ENCODE measurements around the gene AK1. TPM values are rescaled to one million over a fixed set of nuclear protein-coding genes. Genes with fewer than 3 reads are reported as not detected.
A peak's percentile ranks its signal among the peaks of the same experiment; 100 is the strongest.

Gene AK1
- total and polyA plus RNA-seq, 2 donors (not counting 3 experiments of a cell fraction or from before 2014, with no cell fraction given), result 115 to 148 TPM

DNA sequence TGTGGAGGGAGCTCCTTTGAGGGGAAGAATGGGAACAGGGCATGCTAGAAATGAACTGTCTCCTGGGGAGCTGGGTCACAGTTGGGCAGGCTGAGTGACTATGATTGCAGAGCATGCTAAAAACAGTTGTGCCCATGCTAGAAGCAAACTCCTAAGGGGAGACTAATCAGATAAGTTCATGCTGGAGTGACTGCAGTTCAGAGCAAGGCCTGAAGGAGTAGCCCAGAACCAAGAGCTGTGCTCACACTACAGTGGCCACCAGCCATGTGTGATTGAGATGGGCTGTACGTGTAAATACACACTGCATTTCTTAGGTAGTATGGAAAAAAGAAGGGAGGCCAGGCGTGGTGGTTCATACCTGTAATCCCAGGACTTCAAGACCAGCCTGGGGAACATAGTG is 10.3 kb upstream of the AK1 start:
- peaks cover 8 to 28% of the 10 kb centered on the region in 2 experiments for H3K36me3 ChIP-seq (ENCODE audit: control insufficient read depth in 2 of 2, extremely low read depth in 1 of 2, insufficient read depth in 2 of 2, low read length in 2 of 2)
- POLR2A ChIA-PET, result no interaction called here

DNA sequence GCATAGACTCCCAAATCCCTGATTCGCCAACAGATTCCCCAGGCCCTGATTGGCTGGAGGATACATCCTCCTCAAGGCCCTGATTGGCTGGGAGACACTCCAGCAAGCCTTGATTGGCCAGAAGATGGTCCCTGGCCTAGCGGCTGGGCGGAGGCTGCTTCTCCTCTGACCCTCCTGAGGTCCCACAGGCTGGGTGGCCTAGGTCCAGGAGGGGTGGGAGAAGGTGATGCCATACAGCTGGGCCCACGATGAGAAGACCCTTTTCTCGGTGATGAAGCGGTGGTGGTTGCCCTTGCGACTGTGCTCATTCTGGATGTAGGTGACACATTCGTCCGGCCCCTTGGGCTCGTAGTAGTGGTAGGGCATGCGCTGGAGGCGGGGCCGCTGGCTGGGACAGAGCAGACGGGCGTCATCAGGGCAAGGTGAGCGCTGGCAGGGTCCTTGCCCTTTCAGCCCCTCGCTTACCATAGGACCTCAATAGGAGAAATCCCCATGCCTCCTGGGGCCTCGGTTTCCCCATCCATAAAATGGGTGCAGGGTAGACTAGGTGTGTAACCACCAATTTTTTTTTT is 9.0 kb upstream of the AK1 start:
- Histone ChIP-seq H3K4me1 (ENCODE audit: control insufficient read depth, extremely low read depth, insufficient read depth, low read length) (peaks cover 8% of the 10 kb centered on the region), H2AFZ (ENCODE audit: low read depth, low read length) (no peak overlapping the region), H3K27me3 (ENCODE audit: control insufficient read depth in 2 of 2, insufficient read depth in 2 of 2, low read length in 2 of 2) (no peaks in the 10 kb centered on the region), H3K9me3 (replicated peaks; ENCODE audit: control insufficient read depth, insufficient read depth, low read length) (no peaks in the 10 kb centered on the region), H3K9ac (replicated peaks; ENCODE audit: extremely low read depth, insufficient read depth, low read length) (no peak overlapping the region), H3K27ac (ENCODE audit: insufficient read depth, low read depth, low read length) (no peak overlapping the region), H3K79me2 (ENCODE audit: control insufficient read depth, insufficient read depth, low read length) (no peaks in the 10 kb centered on the region), H3K4me2 (ENCODE audit: insufficient read depth, low read length) (no peak overlapping the region), H3K9me1 (replicated peaks; ENCODE audit: control insufficient read depth, extremely low read depth, insufficient read depth, low read length) (no peaks in the 10 kb centered on the region), H3K4me3 (replicated peaks in 1 of 3; ENCODE audit: insufficient read depth in 1 of 3, low read depth in 1 of 3, low read length in 3 of 3) (no peak overlapping the region), H3K36me3 (ENCODE audit: control insufficient read depth in 2 of 2, extremely low read depth in 1 of 2, insufficient read depth in 2 of 2, low read length in 2 of 2) (peaks cover 8 to 26% of the 10 kb centered on the region in 2 experiments), H4K20me1 (replicated peaks; ENCODE audit: control insufficient read depth, extremely low read depth, insufficient read depth, low read length) (no peaks in the 10 kb centered on the region)
- no peak for DNase-seq (ENCODE audit: low read depth, low spot score)
- BruUV-seq (replicated peaks), result no TSS peak
- TF ChIP-seq FOS (IDR thresholded peaks at IDR 0.05; ENCODE audit: borderline replicate concordance, insufficient read depth, low read length), result no peak
- no peak for TF ChIP-seq GATA2 (IDR thresholded peaks at IDR 0.05; ENCODE audit: insufficient read depth, insufficient read length, low read depth, low read length)
- no peak for TF ChIP-seq MYC (IDR thresholded peaks at IDR 0.05; ENCODE audit: low read depth, low read length)
- no peak for TF ChIP-seq POLR2AphosphoS5 (IDR thresholded peaks at IDR 0.05; ENCODE audit: insufficient read depth, low read depth, low read length)
- no peak for TF ChIP-seq EZH2 (IDR thresholded peaks at IDR 0.05; ENCODE audit: borderline replicate concordance, low read depth, low read length, severe bottlenecking)
- TF ChIP-seq, protein P1, sequence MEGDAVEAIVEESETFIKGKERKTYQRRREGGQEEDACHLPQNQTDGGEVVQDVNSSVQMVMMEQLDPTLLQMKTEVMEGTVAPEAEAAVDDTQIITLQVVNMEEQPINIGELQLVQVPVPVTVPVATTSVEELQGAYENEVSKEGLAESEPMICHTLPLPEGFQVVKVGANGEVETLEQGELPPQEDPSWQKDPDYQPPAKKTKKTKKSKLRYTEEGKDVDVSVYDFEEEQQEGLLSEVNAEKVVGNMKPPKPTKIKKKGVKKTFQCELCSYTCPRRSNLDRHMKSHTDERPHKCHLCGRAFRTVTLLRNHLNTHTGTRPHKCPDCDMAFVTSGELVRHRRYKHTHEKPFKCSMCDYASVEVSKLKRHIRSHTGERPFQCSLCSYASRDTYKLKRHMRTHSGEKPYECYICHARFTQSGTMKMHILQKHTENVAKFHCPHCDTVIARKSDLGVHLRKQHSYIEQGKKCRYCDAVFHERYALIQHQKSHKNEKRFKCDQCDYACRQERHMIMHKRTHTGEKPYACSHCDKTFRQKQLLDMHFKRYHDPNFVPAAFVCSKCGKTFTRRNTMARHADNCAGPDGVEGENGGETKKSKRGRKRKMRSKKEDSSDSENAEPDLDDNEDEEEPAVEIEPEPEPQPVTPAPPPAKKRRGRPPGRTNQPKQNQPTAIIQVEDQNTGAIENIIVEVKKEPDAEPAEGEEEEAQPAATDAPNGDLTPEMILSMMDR (IDR thresholded peaks at IDR 0.05; ENCODE audit: extremely low read depth in 1 of 2, insufficient read depth in 1 of 2, low read depth in 1 of 2, low read length in 2 of 2), result no peak
- no peak for TF ChIP-seq JUN (IDR thresholded peaks at IDR 0.05; ENCODE audit: borderline replicate concordance, insufficient read depth, insufficient read length, low read depth)
- TF ChIP-seq, protein P2, sequence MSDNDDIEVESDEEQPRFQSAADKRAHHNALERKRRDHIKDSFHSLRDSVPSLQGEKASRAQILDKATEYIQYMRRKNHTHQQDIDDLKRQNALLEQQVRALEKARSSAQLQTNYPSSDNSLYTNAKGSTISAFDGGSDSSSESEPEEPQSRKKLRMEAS (IDR thresholded peaks at IDR 0.05; ENCODE audit: insufficient read depth, insufficient read length), result no peak
- TF ChIP-seq POLR2A (IDR thresholded peaks at IDR 0.05; ENCODE audit: low read depth, low read length), result no peak
- FAIRE-seq, result no peak
- intact Hi-C loops (cut with micrococcal nuclease), result no loop called here
- ChIA-PET CTCF (interaction anchor here (1.4 kb wide), 1 partner anchor 35 kb away, joined by 3 read pairs; no protein-coding TSS in a partner anchor), POLR2A (no interaction called here)
- dilution Hi-C loops (cut with MboI; ENCODE audit: extremely low pct_ligation_motif_present, low sequenced_read_pairs), result no loop called here

More for the DNA sequence above, 10.3 kb upstream of the AK1 start:
- H3K4me1 ChIP-seq (ENCODE audit: control insufficient read depth, extremely low read depth, insufficient read depth, low read length), result peaks cover 3% of the 10 kb centered on the region
- H3K9me3 ChIP-seq (replicated peaks; ENCODE audit: control insufficient read depth, insufficient read depth, low read length), result no peaks in the 10 kb centered on the region
- DNase-seq (ENCODE audit: low read depth, low spot score), result no peak
- intact Hi-C loops (cut with micrococcal nuclease) (no loop called here), dilution Hi-C loops (cut with MboI; ENCODE audit: extremely low pct_ligation_motif_present, low sequenced_read_pairs) (no loop called here)
- CTCF ChIA-PET, result interaction anchor here (0.6 to 1.2 kb wide), 2 partner anchors 10 to 40 kb away, joined by 3 to 6 read pairs; no protein-coding TSS in a partner anchor
- H3K4me3 ChIP-seq (replicated peaks in 1 of 3; ENCODE audit: insufficient read depth in 1 of 3, low read depth in 1 of 3, low read length in 3 of 3), result no peak overlapping the region
- no peaks in the 10 kb centered on the region for H3K79me2 ChIP-seq (ENCODE audit: control insufficient read depth, insufficient read depth, low read length)
- H3K4me2 ChIP-seq (ENCODE audit: insufficient read depth, low read length), result no peak overlapping the region
- H3K27ac ChIP-seq (ENCODE audit: insufficient read depth, low read depth, low read length), result no peak overlapping the region
- no peaks in the 10 kb centered on the region for H3K27me3 ChIP-seq (ENCODE audit: control insufficient read depth in 2 of 2, insufficient read depth in 2 of 2, low read length in 2 of 2)
- TF ChIP-seq, protein P1 (IDR thresholded peaks at IDR 0.05; ENCODE audit: extremely low read depth in 1 of 2, insufficient read depth in 1 of 2, low read depth in 1 of 2, low read length in 2 of 2), result peak in 1 of 2 donors; percentile 1
- no peak for TF ChIP-seq EZH2 (IDR thresholded peaks at IDR 0.05; ENCODE audit: borderline replicate concordance, low read depth, low read length, severe bottlenecking)
- no peaks in the 10 kb centered on the region for H4K20me1 ChIP-seq (replicated peaks; ENCODE audit: control insufficient read depth, extremely low read depth, insufficient read depth, low read length)
- BruUV-seq (replicated peaks), result no TSS peak
- no peak overlapping the region for H2AFZ ChIP-seq (ENCODE audit: low read depth, low read length)
- H3K9ac ChIP-seq (replicated peaks; ENCODE audit: extremely low read depth, insufficient read depth, low read length), result no peak overlapping the region
- no peaks in the 10 kb centered on the region for H3K9me1 ChIP-seq (replicated peaks; ENCODE audit: control insufficient read depth, extremely low read depth, insufficient read depth, low read length)
- no peak for FAIRE-seq

Data from endothelial cell of umbilical vein (primary cell).